Endothelial cell of umbilical vein (primary cell): ENCODE measurements around the gene ARHGEF7. TPM values are rescaled to one million over a fixed set of nuclear protein-coding genes. Genes with fewer than 3 reads are reported as not detected.

Experiments
- BruUV-seq: library from RNA; stranded (reverse); fragments of 400-500 nt; replicated peaks from 2 replicates; lab custom pipeline; 2021; lab: Mats Ljungman, UMichigan
- CTCF ChIA-PET: fragments of 300-600, 350-600 bp; sonication (Branson Sonifier 250); formaldehyde crosslinking; loops from one replicate; lab custom pipeline; 2021; ENCODE audit warnings: antibody characterized with exemption, inconsistent platforms; lab: Charles Lee
- POLR2A ChIA-PET: fragments of 300-600, 350-600 bp; sonication (Branson Sonifier 250); formaldehyde crosslinking; loops from one replicate; lab custom pipeline; 2021; ENCODE audit warnings: antibody characterized with exemption, inconsistent platforms; lab: Charles Lee
- DNase-seq: peaks from one replicate; pipeline ENCODE4 v3.0.0-alpha.2; 2011; ENCODE audit warnings: low read depth, low spot score
- FAIRE-seq: peaks from 2 replicates; lab custom pipeline; 2011; peaks lifted over from hg19 to GRCh38; lab: Jason Lieb, UNC
- H2AFZ ChIP-seq: 2 replicates; pipeline ENCODE4 v1.6.0; 2012; ENCODE audit warnings: low read depth, low read length, control low read depth, inconsistent platforms
- H3K27ac ChIP-seq: 2 replicates; pipeline ENCODE4 v1.5.1; 2011; ENCODE audit warnings: low read depth, mild to moderate bottlenecking, control low read depth, low read length, moderate library complexity; ENCODE audit not compliant: insufficient read depth
- H3K27me3 ChIP-seq, 2 experiments: 2 replicates each; pipeline versions ENCODE4 v1.6.0 to v1.6.1; 2011; ENCODE audit warnings: low read length in 2 of 2, mixed read lengths in 1 of 2; ENCODE audit not compliant: control insufficient read depth in 2 of 2, insufficient read depth in 2 of 2
- H3K36me3 ChIP-seq, 2 experiments: 2 replicates in 1 of 2; 3 replicates in 1 of 2; pipeline ENCODE4 v1.5.1; 2011; ENCODE audit warnings: low read length in 2 of 2, mild to moderate bottlenecking in 1 of 2, moderate library complexity in 1 of 2; ENCODE audit not compliant: control insufficient read depth in 2 of 2, insufficient read depth in 2 of 2; ENCODE audit errors: extremely low read depth in 1 of 2
- H3K4me1 ChIP-seq: 3 replicates; pipeline ENCODE4 v1.5.1; 2011; ENCODE audit warnings: mild to moderate bottlenecking, low read length; ENCODE audit not compliant: control insufficient read depth, insufficient read depth; ENCODE audit errors: extremely low read depth
- H3K4me2 ChIP-seq: 2 replicates; pipeline ENCODE4 v1.6.1; 2011; ENCODE audit warnings: low read length, control low read depth, mixed read lengths; ENCODE audit not compliant: insufficient read depth
- H3K4me3 ChIP-seq, 3 experiments: fragments of 200-600 bp in 1 of 3; sonication (generic), shearing (Covaris generic) in 1 of 3; replicated peaks in 1 of 3; 2 replicates each; pipeline ENCODE4 v1.5.1; 2011 to 2016; ENCODE audit warnings: control low read depth in 3 of 3, low read length in 3 of 3, mild to moderate bottlenecking in 2 of 3, inconsistent platforms in 1 of 3, low read depth in 1 of 3, moderate library complexity in 1 of 3; ENCODE audit not compliant: insufficient read depth in 1 of 3
- H3K79me2 ChIP-seq: 2 replicates; pipeline ENCODE4 v1.6.0; 2012; ENCODE audit warnings: low read length, inconsistent platforms; ENCODE audit not compliant: control insufficient read depth, insufficient read depth
- H3K9ac ChIP-seq: replicated peaks from 2 replicates; pipeline ENCODE3; 2011; ENCODE audit warnings: low read length, control low read depth; ENCODE audit not compliant: insufficient read depth; ENCODE audit errors: extremely low read depth
- H3K9me1 ChIP-seq: replicated peaks from 3 replicates; pipeline ENCODE4 v1.6.0; 2011; ENCODE audit warnings: mild to moderate bottlenecking, low read length; ENCODE audit not compliant: control insufficient read depth, insufficient read depth; ENCODE audit errors: extremely low read depth
- H3K9me3 ChIP-seq: replicated peaks from 2 replicates; pipeline ENCODE4 v1.5.1; 2012; ENCODE audit warnings: low read length, inconsistent platforms; ENCODE audit not compliant: control insufficient read depth, insufficient read depth
- H4K20me1 ChIP-seq: replicated peaks from 2 replicates; pipeline ENCODE3; 2011; ENCODE audit warnings: mild to moderate bottlenecking, low read length; ENCODE audit not compliant: control insufficient read depth, insufficient read depth; ENCODE audit errors: extremely low read depth
- EZH2 ChIP-seq: IDR thresholded peaks from 2 replicates; pipeline ENCODE4 v1.6.1; 2012; ENCODE audit warnings: borderline replicate concordance, low read depth, mild to moderate bottlenecking, moderate library complexity, low read length, inconsistent platforms; ENCODE audit not compliant: severe bottlenecking
- FOS ChIP-seq: IDR thresholded peaks from 2 replicates; pipeline ENCODE4 v1.6.1; 2011; ENCODE audit warnings: mild to moderate bottlenecking, low read length, moderate library complexity, borderline replicate concordance; ENCODE audit not compliant: insufficient read depth
- GATA2 ChIP-seq: IDR thresholded peaks from 2 replicates; pipeline ENCODE4 v1.7.0; 2011; ENCODE audit warnings: low read depth, mild to moderate bottlenecking, moderate library complexity, mixed read lengths, low read length; ENCODE audit not compliant: insufficient read length, insufficient read depth
- JUN ChIP-seq: IDR thresholded peaks from 2 replicates; pipeline ENCODE4 v1.6.1; 2011; ENCODE audit warnings: borderline replicate concordance, low read depth; ENCODE audit not compliant: insufficient read length, insufficient read depth
- MYC ChIP-seq: IDR thresholded peaks from one replicate; pipeline ENCODE4 v1.6.1; 2011; ENCODE audit warnings: mild to moderate bottlenecking, low read depth, low read length
- POLR2A ChIP-seq: IDR thresholded peaks from 2 replicates; pipeline ENCODE4 v1.6.1; 2012; ENCODE audit warnings: low read depth, mild to moderate bottlenecking, control low read depth, low read length
- POLR2AphosphoS5 ChIP-seq: IDR thresholded peaks from 2 replicates; pipeline ENCODE4 v1.6.1; 2012; ENCODE audit warnings: low read depth, mild to moderate bottlenecking, control low read depth, low read length, moderate library complexity; ENCODE audit not compliant: insufficient read depth
- dilution Hi-C: fragments of 300-500 bp; cut with MboI; formaldehyde crosslinking; loops from one replicate; pipeline ENCODE4 v1.15.0; 2019; ENCODE audit warnings: low sequenced_read_pairs; ENCODE audit not compliant: extremely low pct_ligation_motif_present
- intact Hi-C: fragments of 100-400 bp; cut with micrococcal nuclease; formaldehyde crosslinking; loops from one replicate; pipeline ENCODE4 v1.10.0; 2022
- polyA plus RNA-seq, 4 experiments: library from polyadenylated mRNA; depleted of rRNA in 3 of 4; stranded (reverse) in 3 of 4; unstranded in 1 of 4; fragments of >200 nt; gene quantifications; 2 replicates each; pipeline versions ENCODE4 v1.2.1 to v1.2.3, GENCODE V29; 2011 to 2012; ENCODE audit warnings: missing spikeins in 1 of 4
- total RNA-seq: library from RNA; stranded (reverse); gene quantifications from 2 replicates; pipeline ENCODE4 v1.2.3, GENCODE V29; 2021
- TF ChIP-seq, protein P1 (sequence below): IDR thresholded peaks from 2 replicates; pipeline ENCODE4 v1.6.1; 2011; ENCODE audit not compliant: insufficient read depth, insufficient read length
- TF ChIP-seq, protein P2 (sequence below), 2 donors: IDR thresholded peaks; 1 replicate in 1 of 2; 2 replicates in 1 of 2; pipeline ENCODE4 v1.5.1; 2011; ENCODE audit warnings: low read length in 2 of 2, mild to moderate bottlenecking in 2 of 2, moderate library complexity in 2 of 2, control low read depth in 1 of 2, inconsistent platforms in 1 of 2, low read depth in 1 of 2; ENCODE audit not compliant: insufficient read depth in 1 of 2; ENCODE audit errors: extremely low read depth in 1 of 2

ARHGEF7 gene
- total and polyA plus RNA-seq, 2 donors (not counting 3 experiments of a cell fraction or from before 2014, with no cell fraction given): 94.9 to 155 TPM

DNA sequence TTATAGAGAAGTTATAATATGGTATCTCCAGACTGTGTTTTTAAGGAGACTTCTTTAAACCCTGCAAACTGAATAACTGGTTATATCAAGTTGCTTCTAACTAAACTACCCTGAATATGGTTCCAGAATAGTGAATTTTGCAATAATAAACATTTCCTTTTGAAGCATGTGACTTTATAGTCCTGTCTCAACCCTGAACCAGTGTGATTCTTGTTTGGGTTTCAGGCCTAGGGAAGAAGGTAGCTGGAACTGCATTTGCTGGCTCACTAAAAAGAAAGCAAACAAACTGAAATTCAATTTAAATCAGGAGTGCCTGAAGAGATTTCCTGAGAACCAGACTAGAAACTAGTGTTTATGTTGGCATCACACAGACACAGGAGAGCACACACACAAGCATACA is 4.9 kb downstream of the ARHGEF7 start:
- H4K20me1 ChIP-seq: no peaks in the 10 kb centered on the region
- peaks cover 42% of the 10 kb centered on the region in 2 experiments for H3K27me3 ChIP-seq
- no peak for TF ChIP-seq MYC
- TF ChIP-seq FOS: no peak
- TF ChIP-seq, protein P1, sequence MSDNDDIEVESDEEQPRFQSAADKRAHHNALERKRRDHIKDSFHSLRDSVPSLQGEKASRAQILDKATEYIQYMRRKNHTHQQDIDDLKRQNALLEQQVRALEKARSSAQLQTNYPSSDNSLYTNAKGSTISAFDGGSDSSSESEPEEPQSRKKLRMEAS: no peak
- TF ChIP-seq POLR2A: no peak
- TF ChIP-seq GATA2: no peak
- TF ChIP-seq JUN: no peak
- no peak for TF ChIP-seq EZH2
- no peak for TF ChIP-seq POLR2AphosphoS5
- TF ChIP-seq, protein P2, sequence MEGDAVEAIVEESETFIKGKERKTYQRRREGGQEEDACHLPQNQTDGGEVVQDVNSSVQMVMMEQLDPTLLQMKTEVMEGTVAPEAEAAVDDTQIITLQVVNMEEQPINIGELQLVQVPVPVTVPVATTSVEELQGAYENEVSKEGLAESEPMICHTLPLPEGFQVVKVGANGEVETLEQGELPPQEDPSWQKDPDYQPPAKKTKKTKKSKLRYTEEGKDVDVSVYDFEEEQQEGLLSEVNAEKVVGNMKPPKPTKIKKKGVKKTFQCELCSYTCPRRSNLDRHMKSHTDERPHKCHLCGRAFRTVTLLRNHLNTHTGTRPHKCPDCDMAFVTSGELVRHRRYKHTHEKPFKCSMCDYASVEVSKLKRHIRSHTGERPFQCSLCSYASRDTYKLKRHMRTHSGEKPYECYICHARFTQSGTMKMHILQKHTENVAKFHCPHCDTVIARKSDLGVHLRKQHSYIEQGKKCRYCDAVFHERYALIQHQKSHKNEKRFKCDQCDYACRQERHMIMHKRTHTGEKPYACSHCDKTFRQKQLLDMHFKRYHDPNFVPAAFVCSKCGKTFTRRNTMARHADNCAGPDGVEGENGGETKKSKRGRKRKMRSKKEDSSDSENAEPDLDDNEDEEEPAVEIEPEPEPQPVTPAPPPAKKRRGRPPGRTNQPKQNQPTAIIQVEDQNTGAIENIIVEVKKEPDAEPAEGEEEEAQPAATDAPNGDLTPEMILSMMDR (IDR thresholded peaks at IDR 0.05; ENCODE audit: extremely low read depth in 1 of 2, insufficient read depth in 1 of 2, low read depth in 1 of 2, low read length in 2 of 2): no peak
- no peak overlapping the region for H3K9ac ChIP-seq
- H3K9me3 ChIP-seq: no peaks in the 10 kb centered on the region
- intact Hi-C loops (no loop called here), dilution Hi-C loops (no loop called here)
- H2AFZ ChIP-seq: no peak overlapping the region
- no peak overlapping the region for H3K27ac ChIP-seq
- FAIRE-seq (no peak), DNase-seq (no peak)
- H3K36me3 ChIP-seq: no peaks in the 10 kb centered on the region
- H3K4me3 ChIP-seq: no peak overlapping the region
- peaks cover 8% of the 10 kb centered on the region for H3K4me1 ChIP-seq
- BruUV-seq: no TSS peak
- no peaks in the 10 kb centered on the region for H3K9me1 ChIP-seq
- H3K79me2 ChIP-seq: no peaks in the 10 kb centered on the region
- POLR2A ChIA-PET: no interaction called here
- CTCF ChIA-PET: no interaction called here
- H3K4me2 ChIP-seq: no peak overlapping the region
